Heart left ventricle (tissue), 13 donors: ENCODE data around the gene BCKDK.

Source experiments
- CTCF ChIP-seq, 12 donors: fragments of 200-600 bp; sonication (generic) in 4 of 12; IDR thresholded peaks; one replicate each; pipeline versions ENCODE4 v1.5.0 to v1.8.0; 2018 to 2022; ENCODE audit warnings: antibody characterized with exemption in 12 of 12, mild to moderate bottlenecking in 5 of 12
- POLR2A ChIP-seq, 2 donors: fragments of 450-650 bp; IDR thresholded peaks; one replicate each; pipeline ENCODE4 v1.6.1; 2017; ENCODE audit warnings: antibody characterized with exemption in 2 of 2, mild to moderate bottlenecking in 2 of 2, moderate library complexity in 2 of 2
- donor health status: ischemic (EF 13 %, LVEDD 7.1; RV severe dilation, severe dysfunction).
- donor health status: DM: no; HTN: yes; CAD: no.
- donor health status: DM: no; HTN: no; CAD: no.
- donor health status: ischemic (EF 25% LVEDD 6.9; RV normal size, moderate dysfunction).
- donor health status: ischemic (EF 25% LVEDD 5.7; RV mildly dilated, moderate dysfunction).
- donor health status: ischemic (EF 35%, LVEDD 5.7; RV mildly dilated, moderate dysfunction).
- donor health status: nonischemic (EF 11% LVEDD 7.7; RV severe dilation, severe dysfunction).
- donor health status: DM: yes; HTN: yes; CAD: no.
- donor health status: PGD.
- donor health status: ischemic (EF 29% LVEDD 5.4; RV normal size, mild dysfunction).
- donor health status: nonischemic (EF 23%, LVEDD 6.1; RV moderate dilation, normal function).

DNA sequence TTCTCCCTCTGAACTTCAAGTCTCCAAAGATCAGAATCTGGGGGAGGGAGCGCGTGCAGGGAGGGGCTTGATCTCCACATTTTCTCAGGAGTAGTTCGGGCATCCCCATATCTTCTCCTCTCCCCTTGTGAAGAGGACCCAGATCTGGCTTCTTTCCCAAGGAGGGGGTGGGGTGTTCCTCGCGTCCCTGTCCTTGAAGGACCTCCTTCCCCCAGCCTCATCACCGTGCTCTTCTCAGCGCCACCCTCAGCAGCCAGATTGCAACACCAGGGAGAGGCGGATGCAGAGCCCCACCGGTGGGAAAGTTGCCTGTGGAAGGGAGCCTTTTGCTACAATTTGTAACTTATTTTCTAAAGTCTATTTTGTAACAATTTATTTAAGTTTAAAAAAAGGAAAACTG lies 25.1 kb upstream of the BCKDK start:
- TF ChIP-seq CTCF (IDR thresholded peaks at IDR 0.05) (no peak), POLR2A (IDR thresholded peaks at IDR 0.05) (no peak)
